AG20443 (cell line): ENCODE data around the gene CDK13.

Experiments used
- DNase-seq: peaks from one replicate; pipeline ENCODE4 v3.0.0; 2012; ENCODE audit warnings: low spot score, mixed read lengths

The CDK13 gene

DNA sequence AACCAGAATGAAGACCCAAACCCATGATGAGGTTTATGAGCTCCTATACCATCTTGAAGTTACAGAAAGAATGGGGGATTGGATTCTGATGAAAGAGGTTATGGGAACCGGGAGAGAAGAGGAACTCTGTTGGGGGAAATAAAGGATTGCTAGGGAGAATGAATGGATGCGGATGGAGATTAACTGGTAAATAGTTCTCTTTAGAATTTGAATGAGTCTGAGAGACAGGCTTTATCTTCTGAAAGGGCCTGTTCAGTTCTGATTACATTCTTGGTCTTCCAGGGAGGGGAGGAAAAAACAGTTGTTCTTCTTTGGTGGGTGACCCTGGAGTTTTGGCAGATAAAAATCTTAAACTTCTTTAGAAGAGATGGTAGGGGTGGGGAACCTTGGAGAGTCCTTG, 198.6 kb downstream of the CDK13 start:
- no peak for DNase-seq
